Measurements from ENCODE around the gene AFMID. TPM values are rescaled to one million over a fixed set of nuclear protein-coding genes. Genes with fewer than 3 reads are reported as not detected.
"Not testable (repeated sequence)": the region's sequence is repeated elsewhere in the genome, so short reads cannot be mapped to it uniquely, and the experiment has no call there.

AFMID gene
- total and polyA plus RNA-seq, 2 experiments from 2014 or later = 38.0 to 47.5 TPM

GRCh38 chr17:78139861-78140168 is 47.3 kb upstream of the AFMID start:
- H3K27ac Mint-ChIP-seq = not testable (repeated sequence)

GRCh38 chr17:78140169-78141051 is 46.8 kb upstream of the AFMID start:
- H3K4me2 ChIP-seq = peak overlapping the region; percentile 86
- no peaks in the 10 kb centered on the region for H3K9me2 ChIP-seq (ENCODE audit: insufficient read depth)
- Mint-ChIP-seq H3K36me3 (ENCODE audit: low read depth) (no peaks in the 10 kb centered on the region), H3K4me3 (peak overlapping the region; percentile 40), H3K9me3 (no peaks in the 10 kb centered on the region), H3K27ac (no peak overlapping the region), H3K4me1 (peaks cover 7% of the 10 kb centered on the region; the same call in 2 of the 3 replicates), H3K27me3 (ENCODE audit: insufficient read depth, low read depth, poor library complexity) (peaks cover 6% of the 10 kb centered on the region)
- peak overlapping the region; percentile 97 for H2AFZ ChIP-seq
- H3K36me3 ChIP-seq (ENCODE audit: insufficient read depth) = no peaks in the 10 kb centered on the region
- no peak for TF ChIP-seq ETS1 (IDR thresholded peaks at IDR 0.05)
- TF ChIP-seq STAT1 (IDR thresholded peaks at IDR 0.05; ENCODE audit: unreplicated experiment) = peak; percentile 55
- TF ChIP-seq REST (IDR thresholded peaks at IDR 0.05; ENCODE audit: unreplicated experiment) = no peak
- TF ChIP-seq ZNF114 (CRISPR knock-in tag; IDR thresholded peaks at IDR 0.05) = no peak
- TF ChIP-seq EZH2 (IDR thresholded peaks at IDR 0.05; ENCODE audit: low read depth, unreplicated experiment) = no peak
- TF ChIP-seq CREB1 (CRISPR knock-in tag; IDR thresholded peaks at IDR 0.05; ENCODE audit: low read depth) = no peak
- TF ChIP-seq CTCF (conservative IDR thresholded peaks at IDR 0.05; ENCODE audit: low read depth in 2 of 2) = no peak
- no peak for TF ChIP-seq ZNF331 (CRISPR knock-in tag; IDR thresholded peaks at IDR 0.05; ENCODE audit: low read depth)
- TF ChIP-seq POLR2AphosphoS5 (IDR thresholded peaks at IDR 0.05; ENCODE audit: low read depth) = peak; percentile 73; the same call in 1 of the 2 replicates
- TF ChIP-seq EZH2phosphoT487 (IDR thresholded peaks at IDR 0.05; ENCODE audit: unreplicated experiment) = no peak
- H3K4me1 ChIP-seq (ENCODE audit: insufficient read depth) = peaks cover 5% of the 10 kb centered on the region; the same call in 1 of the 2 replicates
- H3F3A ChIP-seq (replicated peaks; ENCODE audit: low read depth) = 0 out of 2 replicates have a peak, but pooled peaks cover 8% of the 10 kb centered on the region
- peak overlapping the region; percentile 53 for H3K4me3 ChIP-seq
- 0 out of 2 replicates have a peak, but pooled peaks cover 3% of the 10 kb centered on the region for H3K27me3 ChIP-seq (ENCODE audit: insufficient read depth)
- H3K27ac ChIP-seq (ENCODE audit: low read depth) = no peak overlapping the region
- H4K20me1 ChIP-seq (replicated peaks; ENCODE audit: insufficient read depth) = no peaks in the 10 kb centered on the region
- ATAC-seq (peak; percentile 82), DNase-seq (ENCODE audit: low spot score) (peak; percentile 100)
- no peaks in the 10 kb centered on the region for H3K79me2 ChIP-seq (replicated peaks; ENCODE audit: insufficient read depth)

More at GRCh38 chr17:78139861-78140168, 47.3 kb upstream of the AFMID start:
- H3K4me1 ChIP-seq (ENCODE audit: insufficient read depth); DNase-seq (ENCODE audit: low spot score); H3K9me2 ChIP-seq (ENCODE audit: insufficient read depth); H3F3A ChIP-seq (replicated peaks; ENCODE audit: low read depth); H3K4me1 Mint-ChIP-seq; H3K9me3 Mint-ChIP-seq; H3K27me3 Mint-ChIP-seq (ENCODE audit: insufficient read depth, low read depth, poor library complexity); H4K20me1 ChIP-seq (replicated peaks; ENCODE audit: insufficient read depth); H3K79me2 ChIP-seq (replicated peaks; ENCODE audit: insufficient read depth); H3K4me3 Mint-ChIP-seq; H3K36me3 ChIP-seq (ENCODE audit: insufficient read depth); ATAC-seq; H3K4me3 ChIP-seq; H3K36me3 Mint-ChIP-seq (ENCODE audit: low read depth); H3K27me3 ChIP-seq (ENCODE audit: insufficient read depth); H3K27ac ChIP-seq (ENCODE audit: low read depth): not testable (repeated sequence)
- H3K4me2 ChIP-seq = peak overlapping the region; percentile 62; the same call in 1 of the 2 replicates
- peak overlapping the region; percentile 97 for H2AFZ ChIP-seq
